Stimulated activated CD4-positive, alpha-beta T cell treated with anti-CD3 and anti-CD28 coated beads, Interleukin-15, amount 100 ng/mL, for 1 hour (primary cell): ENCODE measurements around the gene DCBLD1.
"Not testable (repeated sequence)": the region's sequence is repeated elsewhere in the genome, so short reads cannot be mapped to it uniquely, and the experiment has no call there.

ENCODE experiments used
- DNase-seq, 2 donors: peaks; one replicate each; pipeline ENCODE4 v3.0.0-alpha.2; 2020; ENCODE audit warnings: low read depth in 1 of 2, low spot score in 1 of 2

Gene DCBLD1

DNA sequence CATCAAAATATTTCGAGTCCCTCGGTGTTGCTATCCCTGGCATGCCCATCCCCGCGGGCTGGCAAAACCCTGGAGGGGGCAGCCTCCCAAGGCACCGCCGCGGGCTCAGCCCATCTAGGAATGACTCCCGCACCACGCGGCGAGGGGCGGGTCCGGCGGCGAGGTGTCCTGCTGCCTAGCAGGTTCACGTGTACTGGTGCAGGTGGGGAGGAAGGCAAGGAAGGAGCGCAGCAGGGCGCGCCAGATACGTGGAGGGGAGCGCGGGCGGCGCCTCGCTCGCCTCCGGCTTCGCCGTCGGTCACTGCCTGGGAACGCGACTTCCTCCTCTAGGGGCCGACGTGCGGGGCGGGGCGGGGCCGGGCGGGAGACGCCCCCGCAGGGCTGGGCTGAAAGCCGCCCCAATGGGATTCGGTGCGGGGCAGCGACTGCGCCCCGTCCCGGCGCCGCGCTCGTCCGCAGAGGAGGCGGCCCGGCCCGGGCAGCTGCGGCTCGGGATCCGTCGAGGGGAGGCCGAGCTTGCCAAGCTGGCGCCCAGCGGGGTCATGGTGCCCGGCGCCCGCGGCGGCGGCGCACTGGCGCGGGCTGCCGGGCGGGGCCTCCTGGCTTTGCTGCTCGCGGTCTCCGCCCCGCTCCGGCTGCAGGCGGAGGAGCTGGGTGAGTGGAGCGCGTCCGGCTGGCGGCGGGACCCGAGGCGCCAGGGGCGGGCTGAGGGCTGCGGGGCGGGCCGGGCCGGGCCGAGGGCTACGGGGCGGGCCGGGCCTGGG is at the start of gene DCBLD1:
Gene DCBLD1, plus strand, starts transcription at position 435 of the 764 bp plus-strand sequence. Its CDS starts 108 bp downstream, at position 543.
- peak; percentile 16 to 22 for DNase-seq

DNA sequence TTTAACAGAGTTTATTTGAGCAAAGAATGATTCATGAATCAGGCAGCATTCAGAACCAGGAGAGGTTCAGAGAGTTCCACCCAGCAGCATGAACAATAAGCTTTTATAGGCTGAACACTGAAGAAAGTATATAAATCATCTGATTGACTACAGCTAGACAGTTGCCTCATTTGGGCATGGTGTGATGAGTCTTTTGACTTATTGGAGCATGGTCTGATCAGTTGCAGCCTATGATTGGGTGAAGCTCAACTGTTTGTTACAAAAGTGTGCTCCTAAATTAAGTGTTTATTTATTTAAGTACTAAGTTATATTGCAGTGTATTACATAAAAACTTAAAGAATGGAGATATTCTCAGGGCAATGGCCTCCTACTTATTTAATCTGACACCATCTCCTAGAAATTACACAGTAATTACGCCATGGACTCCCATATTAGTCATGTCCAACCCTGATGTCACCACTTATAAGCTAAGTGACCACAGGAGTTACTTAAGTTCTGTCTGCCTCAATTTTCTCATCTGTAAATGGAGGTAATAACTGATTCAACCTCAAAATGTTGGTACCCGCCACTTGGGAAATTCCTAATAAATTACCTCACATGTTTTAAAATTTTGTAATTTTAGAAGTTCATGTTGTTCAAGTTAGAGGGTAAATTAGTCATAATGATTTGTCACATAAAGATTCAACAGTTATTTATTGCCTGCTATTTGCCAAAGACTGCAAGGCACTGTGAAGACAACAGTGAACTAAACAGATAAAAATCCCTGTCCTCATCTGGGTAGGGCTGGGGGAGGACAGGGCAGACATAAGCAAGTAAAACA is 41.6 kb upstream of the DCBLD1 start:
- DNase-seq, result no peak

DNA sequence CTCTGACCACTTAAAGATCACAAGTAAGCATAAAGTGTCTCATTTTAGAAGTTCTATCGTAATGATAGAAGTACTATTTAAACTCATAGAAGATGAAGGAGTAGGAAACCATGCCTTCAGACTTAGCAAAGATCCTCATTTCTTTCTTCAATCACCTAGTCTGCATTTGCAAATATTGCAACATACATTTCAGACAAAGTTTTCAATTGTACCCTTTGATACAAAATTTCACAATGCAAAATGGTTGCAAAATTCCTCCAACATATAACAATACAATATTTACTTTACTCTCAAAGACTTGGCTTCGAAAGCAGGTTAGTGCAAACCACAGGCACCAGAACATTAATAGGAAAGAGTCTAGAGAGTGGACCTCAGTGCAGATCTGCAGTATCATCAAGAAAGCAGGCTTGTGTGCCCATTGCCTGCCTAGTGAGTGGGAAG is 40.6 kb upstream of the DCBLD1 start:
- no peak for DNase-seq

DNA sequence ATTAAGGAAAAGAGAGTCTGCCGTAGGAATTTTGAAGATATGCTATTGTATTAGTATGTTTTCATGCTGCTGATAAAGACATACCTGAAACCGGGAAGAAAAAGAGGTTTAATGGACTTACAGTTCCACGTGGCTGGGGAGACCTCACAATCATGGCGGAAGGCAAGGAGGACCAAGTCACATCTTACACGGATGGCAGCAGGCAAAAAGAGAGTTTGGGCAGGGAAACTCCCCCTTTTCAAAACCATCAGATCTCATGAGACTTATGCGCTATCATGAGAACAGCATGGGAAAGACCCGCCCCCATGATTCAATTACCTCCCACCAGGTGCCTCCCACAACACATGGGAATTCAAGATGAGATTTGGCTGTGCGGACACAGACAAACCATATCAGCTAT is 40.2 kb upstream of the DCBLD1 start:
- not testable (repeated sequence) for DNase-seq

DNA sequence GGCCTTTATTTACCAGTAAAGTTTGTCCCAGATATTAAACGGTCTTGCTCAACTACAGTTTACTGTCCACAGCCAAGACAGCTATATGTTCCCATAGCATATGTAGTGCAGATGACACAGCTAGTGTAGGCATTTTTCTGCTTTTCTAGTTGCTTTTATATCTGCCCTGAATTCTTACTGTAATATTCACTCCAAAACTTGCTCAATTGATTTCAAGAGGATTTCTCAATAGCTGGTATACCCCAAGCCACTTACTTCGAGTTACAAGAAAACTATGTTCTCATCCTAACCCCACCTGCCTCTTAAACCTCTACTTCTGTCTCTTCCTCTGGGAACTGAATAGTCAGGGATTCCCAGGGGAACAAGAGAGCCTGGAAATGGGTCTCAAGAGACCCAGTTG is 37.9 kb upstream of the DCBLD1 start:
- DNase-seq, result no peak

DNA sequence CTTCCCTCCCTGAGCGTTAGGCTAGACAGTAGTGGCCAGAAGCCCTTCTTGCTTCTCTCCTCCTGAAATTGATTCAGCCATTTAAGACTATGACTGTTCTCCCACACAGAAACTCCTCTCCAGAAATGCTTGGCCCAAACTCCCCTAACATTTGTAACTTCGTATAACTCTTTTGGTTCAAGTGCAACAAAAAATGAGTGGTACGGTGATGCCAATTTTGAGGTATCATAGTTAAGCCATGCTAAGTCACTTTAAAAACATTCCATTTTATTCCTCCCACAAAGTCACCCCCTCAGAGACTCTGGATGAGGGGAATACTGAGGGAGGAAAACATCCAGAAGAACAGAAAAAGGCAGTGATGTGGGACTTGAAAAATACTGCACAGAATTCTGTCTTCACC is 35.6 kb upstream of the DCBLD1 start:
- DNase-seq, result no peak

DNA sequence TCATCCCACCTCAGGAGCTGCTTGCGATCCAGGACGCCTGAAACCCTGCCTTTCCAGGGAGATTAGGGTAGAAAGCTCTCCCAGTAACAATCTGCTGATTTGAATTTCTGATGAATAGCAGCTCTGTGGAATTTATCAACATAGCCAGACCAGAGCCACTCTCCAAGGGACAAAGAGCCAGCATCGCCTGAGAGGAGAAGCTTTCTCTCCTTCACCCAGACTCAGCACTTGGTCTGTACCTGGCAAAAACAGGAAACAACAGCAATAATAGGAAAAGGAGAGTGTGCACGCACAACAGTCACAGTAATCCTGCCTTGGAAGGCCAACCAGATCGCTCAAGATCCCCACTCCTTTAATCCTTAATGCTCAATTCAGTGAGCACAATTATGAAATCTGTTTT is 34.5 kb upstream of the DCBLD1 start:
- no peak for DNase-seq

DNA sequence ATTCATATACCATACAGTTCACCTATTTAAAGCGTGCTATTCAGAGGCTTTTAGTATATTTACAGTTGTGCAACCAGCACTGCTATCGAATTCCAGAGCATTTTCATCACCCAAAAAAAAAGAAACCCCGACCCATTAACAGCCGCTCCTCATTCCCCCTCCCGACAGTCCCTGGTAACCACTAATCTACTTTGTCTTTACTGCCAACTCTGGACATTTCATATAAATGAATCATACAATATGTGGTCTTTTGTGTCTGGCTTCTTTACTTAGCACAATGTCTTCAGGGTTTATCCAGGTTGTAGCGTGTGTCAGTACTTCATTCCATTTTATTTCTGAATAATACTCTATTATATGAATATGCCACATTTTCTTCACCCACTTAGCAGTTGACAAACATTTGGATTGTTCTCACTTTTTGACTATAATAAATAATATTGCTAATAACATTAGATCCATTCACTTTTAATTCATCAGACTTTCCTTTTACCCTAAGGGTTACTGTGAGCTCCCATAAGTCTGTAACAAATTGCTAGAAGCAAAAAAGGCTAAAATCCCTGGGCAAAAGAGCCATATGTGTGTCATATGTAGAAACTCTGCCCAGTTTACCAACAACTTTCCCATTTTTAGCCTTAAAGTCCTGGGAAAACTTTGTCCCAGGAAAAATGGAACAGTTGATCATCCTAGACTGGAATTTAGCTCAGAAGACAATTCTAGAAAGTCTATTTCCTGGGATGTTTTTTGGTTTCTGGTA is 33.6 kb upstream of the DCBLD1 start:
- DNase-seq, result no peak

DNA sequence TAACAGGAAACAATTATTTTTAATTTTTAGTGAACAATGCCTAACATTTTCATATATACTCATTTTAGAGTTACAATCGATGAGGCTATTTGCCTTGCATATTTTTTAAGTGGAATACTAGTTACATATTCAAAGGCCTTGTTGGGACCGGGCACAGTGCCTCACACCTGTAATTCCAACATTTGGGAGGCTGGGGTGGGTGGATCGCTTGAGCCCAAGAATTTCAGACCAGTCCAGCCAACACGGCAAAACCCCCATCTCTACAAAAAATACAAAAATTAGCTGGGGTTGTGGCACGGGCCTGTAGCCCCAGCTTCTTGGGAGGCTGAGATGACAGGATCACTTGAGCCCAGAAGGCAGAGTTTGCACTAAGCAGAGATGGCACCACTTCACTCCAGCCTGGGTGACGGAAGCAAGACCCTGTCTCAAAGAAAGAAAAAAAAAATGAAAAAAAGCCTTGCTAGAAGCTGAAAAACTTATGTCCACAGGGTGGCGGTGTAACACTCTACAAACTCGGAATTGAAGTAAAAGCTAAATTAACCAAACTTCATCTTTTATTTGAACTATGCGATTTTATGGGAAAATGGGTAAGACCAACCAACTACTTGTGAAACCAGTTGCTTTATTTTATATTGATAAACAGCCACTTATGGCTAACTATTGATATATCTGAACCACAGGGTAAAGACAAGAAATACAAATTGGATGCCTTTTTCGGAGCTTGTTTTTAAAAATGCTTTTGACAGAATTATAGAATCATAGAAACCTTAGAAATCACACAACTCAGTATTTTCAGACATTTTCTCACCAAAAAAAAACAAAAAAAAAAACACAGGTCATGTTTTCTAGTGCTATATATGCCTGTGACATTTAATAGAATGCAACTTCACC is 32.7 kb upstream of the DCBLD1 start:
- peak in 1 of 2 donors; percentile 5 for DNase-seq

DNA sequence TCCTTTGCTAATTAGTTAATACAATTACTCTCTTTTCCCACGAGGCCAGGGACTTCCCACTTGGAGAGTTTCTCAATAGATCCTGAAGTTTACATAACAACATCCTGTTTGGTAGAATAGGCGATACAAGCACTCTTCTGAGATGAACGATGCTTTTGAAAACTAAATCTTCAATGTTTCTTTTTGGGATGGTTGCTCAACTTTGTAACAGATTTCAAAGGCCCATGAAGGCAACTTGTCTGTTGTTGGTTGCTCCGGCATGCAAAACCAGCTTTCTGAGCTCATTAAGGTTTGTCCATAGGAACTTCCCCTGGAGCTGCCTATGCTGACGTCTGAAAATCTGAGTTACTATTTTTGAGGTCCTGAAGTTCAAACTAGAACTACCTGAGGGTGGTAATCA is 30.8 kb upstream of the DCBLD1 start:
- DNase-seq, result no peak

DNA sequence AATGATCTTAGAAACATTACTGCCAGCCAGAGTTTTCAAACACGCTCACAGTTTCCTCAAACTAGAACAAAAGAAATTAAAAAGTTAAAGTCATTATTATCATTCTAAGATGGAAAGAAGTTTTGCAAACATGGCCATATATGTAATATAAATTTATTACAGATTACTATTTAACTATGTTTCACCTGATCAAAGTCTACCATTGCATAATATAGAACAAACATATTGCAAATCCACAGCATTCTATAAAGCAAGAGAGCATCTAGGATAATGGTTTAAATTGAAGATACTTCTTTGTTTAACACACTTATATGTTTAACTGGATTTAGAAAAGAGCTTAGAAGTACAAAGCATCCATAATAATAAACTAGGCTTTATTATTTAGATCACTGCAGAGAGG is 26.2 kb upstream of the DCBLD1 start:
- no peak for DNase-seq

DNA sequence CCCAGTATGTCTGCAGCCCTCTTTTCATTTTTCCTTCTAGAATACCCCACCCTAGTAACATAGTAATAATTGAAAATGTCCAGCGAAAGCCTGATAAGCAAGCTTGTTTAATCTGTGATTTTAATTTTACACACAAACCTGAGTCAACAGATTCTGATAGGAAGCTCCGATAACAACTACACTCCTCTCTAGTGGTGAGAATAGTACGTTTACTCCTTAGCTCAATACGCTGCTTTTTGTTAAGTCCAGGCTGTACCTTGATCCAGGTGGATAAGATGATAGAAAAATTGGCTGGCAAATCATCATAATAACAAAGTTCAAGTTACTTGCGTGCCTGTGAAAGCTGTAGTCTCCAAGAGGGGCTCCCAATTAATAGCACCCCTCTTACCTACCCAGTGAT is 25.5 kb upstream of the DCBLD1 start:
- no peak for DNase-seq

DNA sequence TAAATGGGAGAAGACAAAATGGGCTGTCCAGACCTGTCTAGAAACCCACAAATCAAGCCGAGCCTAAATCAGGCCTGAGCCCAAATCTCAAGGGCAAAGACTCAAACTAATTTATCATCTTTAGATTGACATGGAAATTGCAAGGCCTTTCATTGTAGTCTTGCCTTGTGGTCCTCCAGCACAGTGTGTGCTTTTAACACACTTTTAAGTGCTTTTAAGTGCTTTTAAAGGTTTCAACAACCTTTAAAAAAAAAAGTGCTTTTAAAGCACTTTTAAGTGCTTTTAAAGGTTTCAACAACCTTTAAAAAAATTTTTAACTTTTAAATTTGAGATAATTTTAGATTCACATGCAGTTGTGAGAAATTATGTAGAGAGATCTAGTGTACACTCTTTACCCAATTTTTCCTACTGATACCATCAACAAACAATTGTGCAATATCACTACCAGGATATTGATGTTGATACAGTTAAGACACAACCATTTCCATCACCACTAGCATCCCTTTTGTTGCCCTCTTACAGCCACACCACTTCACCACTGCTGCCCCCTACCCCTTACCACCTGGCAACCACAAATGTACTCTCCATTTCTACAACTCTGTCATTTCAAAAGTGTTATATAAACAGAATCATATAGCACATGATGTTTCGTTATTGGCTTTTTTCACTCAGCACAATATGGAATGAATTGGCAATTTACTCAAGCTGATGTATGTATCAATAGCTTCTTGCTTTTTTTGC is 23.1 kb upstream of the DCBLD1 start:
- no peak for DNase-seq

DNA sequence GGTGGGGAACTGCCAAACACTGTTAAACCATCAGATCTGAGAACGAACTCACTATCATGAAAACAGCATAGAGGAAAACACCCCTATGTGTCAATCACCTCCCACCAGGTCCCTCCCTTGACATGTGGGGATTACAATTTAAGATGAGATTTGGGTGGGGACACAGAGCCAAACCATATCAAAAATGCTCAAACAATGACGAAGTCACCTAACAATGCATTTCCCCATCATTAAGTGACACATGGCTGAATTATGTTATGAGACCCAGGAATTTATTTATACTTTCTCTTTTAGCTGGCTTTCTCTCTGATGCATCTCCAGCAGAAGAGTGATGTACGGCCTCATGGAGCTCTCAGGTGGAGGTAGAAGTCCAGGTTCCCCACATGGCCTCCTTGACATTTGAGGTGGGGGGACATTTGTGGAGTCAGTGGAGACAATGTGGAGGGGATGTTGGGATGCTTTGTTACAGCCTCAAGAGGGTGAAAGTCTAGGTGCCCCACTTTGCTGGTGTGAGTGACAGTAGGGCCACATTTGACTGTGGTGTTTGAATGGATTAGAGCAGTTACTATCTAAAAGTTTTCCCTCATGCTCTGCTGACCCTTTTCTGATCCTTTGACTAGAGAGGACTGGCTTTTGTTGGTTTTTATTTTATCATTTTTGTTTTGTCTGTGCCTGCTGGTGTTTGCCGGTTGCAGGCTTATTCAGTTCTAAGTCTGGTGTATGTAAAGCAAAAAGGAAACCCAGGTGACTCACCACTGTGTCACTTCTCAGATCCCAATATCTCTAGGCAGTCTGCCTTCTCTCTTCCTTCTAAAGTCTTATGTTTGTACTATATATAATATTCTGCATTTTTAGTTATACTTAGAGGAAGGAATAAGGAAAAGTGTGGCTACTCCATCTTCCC is 18.5 kb upstream of the DCBLD1 start:
- no peak for DNase-seq

DNA sequence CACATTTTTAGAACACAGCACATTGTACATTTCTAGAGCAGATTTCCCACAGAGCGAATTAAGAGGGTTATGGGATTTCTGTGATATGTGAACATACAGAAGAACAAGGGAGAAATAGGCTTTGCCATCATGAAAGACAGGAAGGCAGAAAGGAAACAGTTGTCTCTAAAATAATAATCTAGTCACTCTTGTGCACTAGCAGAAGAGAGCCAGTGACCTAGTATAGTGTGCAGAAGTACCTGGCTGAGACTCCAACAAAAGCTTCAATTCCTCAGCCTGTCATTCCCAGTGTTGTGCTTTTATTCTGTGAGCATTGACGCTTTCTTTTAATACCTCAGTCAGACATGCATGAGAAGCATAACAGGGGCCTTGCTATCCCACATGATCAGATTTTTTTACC is 17.8 kb upstream of the DCBLD1 start:
- no peak for DNase-seq

DNA sequence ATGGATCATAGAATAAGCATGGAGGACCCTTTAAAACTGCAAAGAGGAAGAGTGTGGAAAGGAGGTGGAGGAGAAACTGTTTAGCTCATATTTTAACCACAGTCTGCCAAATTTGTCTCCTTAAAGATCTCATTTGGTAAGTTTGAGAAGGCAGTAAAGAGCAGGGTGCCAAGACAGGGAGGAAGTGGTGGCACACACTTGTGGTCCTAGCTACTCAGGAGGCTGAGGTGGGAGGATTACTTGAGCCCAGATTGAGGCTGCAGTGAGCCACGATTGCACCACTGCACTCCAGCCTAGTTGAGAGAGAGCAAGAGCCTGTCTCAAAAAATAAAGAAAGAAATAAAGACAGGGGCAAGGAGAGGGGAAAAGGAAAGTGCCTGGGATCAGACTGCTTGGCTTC is 16.8 kb upstream of the DCBLD1 start:
- DNase-seq, result no peak

DNA sequence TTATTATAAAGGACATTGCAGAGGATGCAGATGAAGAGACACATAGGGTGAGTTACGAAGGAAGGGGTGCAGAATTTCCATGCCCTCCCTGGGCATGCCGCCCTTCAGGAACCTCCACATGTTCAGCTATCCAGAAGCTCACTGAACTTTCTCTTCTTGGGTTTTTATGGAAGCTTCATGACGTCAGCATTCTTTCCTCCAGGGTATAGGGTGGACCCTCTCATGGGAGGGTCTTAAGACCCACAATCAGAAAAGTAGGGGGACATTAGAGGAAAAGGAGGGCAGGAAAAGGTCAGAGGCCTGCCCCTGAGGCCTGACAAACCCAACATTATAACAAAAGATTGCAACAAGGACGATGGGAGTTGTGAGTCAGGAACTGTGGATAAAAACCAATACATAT is 14.6 kb upstream of the DCBLD1 start:
- no peak for DNase-seq

DNA sequence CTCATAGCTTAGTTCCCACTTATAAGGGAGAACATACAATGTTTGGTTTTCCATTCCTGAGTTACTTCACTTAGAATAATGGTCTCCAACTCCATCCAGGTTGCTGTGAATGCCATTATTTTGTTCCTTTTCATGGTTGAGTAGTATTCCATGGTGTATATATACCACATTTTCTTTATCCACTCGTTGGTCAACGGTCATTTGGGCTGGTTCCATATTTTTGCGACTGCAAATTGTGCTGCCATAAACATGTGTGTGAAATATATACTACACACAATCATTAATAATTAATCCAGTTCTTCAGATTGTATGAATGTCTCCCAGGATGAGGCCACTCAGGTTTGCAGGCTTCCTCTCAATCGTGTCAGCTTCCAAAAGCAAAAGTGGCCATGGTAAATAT is 13.9 kb upstream of the DCBLD1 start:
- not testable (repeated sequence) for DNase-seq

DNA sequence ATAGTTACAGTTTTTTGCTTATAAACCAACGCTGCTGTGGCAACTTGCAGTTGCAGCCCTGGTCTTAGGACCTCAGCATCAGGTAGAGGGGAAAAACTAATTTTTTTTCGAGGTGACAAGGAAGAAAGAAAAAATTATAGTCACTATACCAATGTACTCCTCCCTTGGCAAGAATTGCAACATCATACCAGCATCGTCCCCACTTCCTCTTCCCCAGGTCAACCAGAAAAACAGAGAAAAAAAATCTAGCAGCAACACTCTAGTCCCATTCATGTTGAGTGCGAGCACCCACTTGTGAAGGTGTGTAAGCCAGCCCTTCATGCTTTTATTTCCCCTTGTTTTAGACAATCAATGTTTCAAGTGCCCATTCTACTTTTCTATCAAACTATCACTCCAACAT is 13.1 kb upstream of the DCBLD1 start:
- no peak for DNase-seq
